ENCODE measurements around the gene SORCS2. TPM values are rescaled to one million over a fixed set of nuclear protein-coding genes. Genes with fewer than 3 reads are reported as not detected.

Gene SORCS2
- total and polyA plus RNA-seq, 12 donors: 0.25 to 5.4 (median 2.2) TPM

- intact Hi-C loops (cut with DNase I): no loop called here
- H3K27me3 ChIP-seq: no peaks in the 10 kb centered on the region
- no peak for ATAC-seq
- no peaks in the 10 kb centered on the region for H3K36me3 ChIP-seq
- H3K4me1 ChIP-seq: peaks cover 0 to 9% (median 0%) of the 10 kb centered on the region in 9 donors
- TF ChIP-seq, protein P1, sequence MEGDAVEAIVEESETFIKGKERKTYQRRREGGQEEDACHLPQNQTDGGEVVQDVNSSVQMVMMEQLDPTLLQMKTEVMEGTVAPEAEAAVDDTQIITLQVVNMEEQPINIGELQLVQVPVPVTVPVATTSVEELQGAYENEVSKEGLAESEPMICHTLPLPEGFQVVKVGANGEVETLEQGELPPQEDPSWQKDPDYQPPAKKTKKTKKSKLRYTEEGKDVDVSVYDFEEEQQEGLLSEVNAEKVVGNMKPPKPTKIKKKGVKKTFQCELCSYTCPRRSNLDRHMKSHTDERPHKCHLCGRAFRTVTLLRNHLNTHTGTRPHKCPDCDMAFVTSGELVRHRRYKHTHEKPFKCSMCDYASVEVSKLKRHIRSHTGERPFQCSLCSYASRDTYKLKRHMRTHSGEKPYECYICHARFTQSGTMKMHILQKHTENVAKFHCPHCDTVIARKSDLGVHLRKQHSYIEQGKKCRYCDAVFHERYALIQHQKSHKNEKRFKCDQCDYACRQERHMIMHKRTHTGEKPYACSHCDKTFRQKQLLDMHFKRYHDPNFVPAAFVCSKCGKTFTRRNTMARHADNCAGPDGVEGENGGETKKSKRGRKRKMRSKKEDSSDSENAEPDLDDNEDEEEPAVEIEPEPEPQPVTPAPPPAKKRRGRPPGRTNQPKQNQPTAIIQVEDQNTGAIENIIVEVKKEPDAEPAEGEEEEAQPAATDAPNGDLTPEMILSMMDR (IDR thresholded peaks at IDR 0.05): no peak
- no peak for DNase-seq
- no peak overlapping the region for H3K4me3 ChIP-seq
- H3K9me3 ChIP-seq: no peaks in the 10 kb centered on the region
- no peak overlapping the region for H3K27ac ChIP-seq
- WGBS, 2 donors: 96 to 99% methylated on average over 3 of the region's 3 CpGs
Measured at GRCh38 chr4:7166237-7166636, 26.1 kb upstream of the SORCS2 start.

GRCh38 chr4:7166981-7167700 lies 25.2 kb upstream of the SORCS2 start:
- peaks cover 0 to 2% (median 0%) of the 10 kb centered on the region in 9 donors for H3K4me1 ChIP-seq
- no peaks in the 10 kb centered on the region for H3K9me3 ChIP-seq
- H3K27me3 ChIP-seq: no peaks in the 10 kb centered on the region
- TF ChIP-seq, protein P1 (IDR thresholded peaks at IDR 0.05): no peak
- WGBS, 2 donors: 72% methylated on average over 17 of the region's 17 CpGs
- H3K27ac ChIP-seq: no peak overlapping the region
- H3K36me3 ChIP-seq: no peaks in the 10 kb centered on the region
- no peak for DNase-seq
- peak in 1 of 8 donors; percentile 34 for ATAC-seq
- intact Hi-C loops (cut with DNase I): no loop called here
- no peak overlapping the region for H3K4me3 ChIP-seq

DNA sequence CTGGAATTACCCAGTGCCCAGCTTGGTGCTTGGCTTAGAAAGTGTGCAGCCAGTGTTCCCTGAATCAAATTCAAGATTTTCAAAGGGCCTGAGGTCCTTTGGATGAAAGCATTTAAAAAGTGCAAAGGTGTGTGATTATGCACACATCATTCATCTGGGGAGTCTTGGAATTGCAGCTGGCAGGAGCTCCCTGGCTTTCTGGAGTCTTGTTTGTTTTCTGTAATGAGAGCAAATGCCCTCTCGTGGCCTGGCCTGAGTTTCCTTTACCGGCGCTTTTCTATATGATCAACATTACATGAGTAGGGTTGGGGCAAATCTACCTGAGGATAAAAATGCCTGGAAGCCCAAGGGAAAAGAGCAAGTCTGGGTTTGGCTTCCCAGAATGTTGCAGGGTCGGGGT lies 24.6 kb upstream of the SORCS2 start:
- DNase-seq (no peak), ATAC-seq (no peak)
- Histone ChIP-seq H3K4me1 (no peaks in the 10 kb centered on the region), H3K27ac (no peak overlapping the region), H3K36me3 (no peaks in the 10 kb centered on the region), H3K9me3 (no peaks in the 10 kb centered on the region), H3K27me3 (peaks cover 0 to 3% (median 0%) of the 10 kb centered on the region in 7 donors), H3K4me3 (no peak overlapping the region)
- 76 to 82% methylated on average over 4 of the region's 4 CpGs for WGBS, 2 donors
- TF ChIP-seq, protein P1 (IDR thresholded peaks at IDR 0.05): no peak
- intact Hi-C loops (cut with DNase I): no loop called here

GRCh38 chr4:7168106-7168505 lies 24.2 kb upstream of the SORCS2 start:
- Histone ChIP-seq H3K9me3 (no peaks in the 10 kb centered on the region), H3K4me1 (no peaks in the 10 kb centered on the region), H3K27me3 (peaks cover 0 to 3% (median 0%) of the 10 kb centered on the region in 7 donors), H3K4me3 (no peak overlapping the region), H3K36me3 (no peaks in the 10 kb centered on the region), H3K27ac (no peak overlapping the region)
- 92 to 97% methylated on average over 8 of the region's 8 CpGs for WGBS, 2 donors
- TF ChIP-seq, protein P1 (IDR thresholded peaks at IDR 0.05): no peak
- intact Hi-C loops (cut with DNase I): no loop called here
- no peak for ATAC-seq
- no peak for DNase-seq
